CD8-positive, alpha-beta memory T cell (primary cell): Measurements from ENCODE around the gene ASIP. TPM values are rescaled to one million over a fixed set of nuclear protein-coding genes. Genes with fewer than 3 reads are reported as not detected.
A peak's percentile ranks its signal among the peaks of the same experiment; 100 is the strongest.
"Not testable (repeated sequence)": the region's sequence is repeated elsewhere in the genome, so short reads cannot be mapped to it uniquely, and the experiment has no call there.

ENCODE experiments used
- CTCF ChIA-PET: fragments of 350-600 bp; sonication (Branson Sonifier 250); formaldehyde crosslinking; loops from one replicate; lab custom pipeline; 2021; ENCODE audit warnings: antibody characterized with exemption; lab: Charles Lee
- POLR2A ChIA-PET: fragments of 350-600 bp; sonication (Branson Sonifier 250); formaldehyde crosslinking; loops from one replicate; lab custom pipeline; 2021; ENCODE audit warnings: antibody characterized with exemption; lab: Charles Lee
- DNase-seq, 5 donors: peaks; one replicate each; pipeline versions ENCODE4 v3.0.0 to v3.0.0-alpha.2; 2020 to 2022; ENCODE audit warnings: mixed read lengths in 1 of 5
- H3K27ac ChIP-seq: one replicate; pipeline ENCODE4 v1.7.0; 2013; ENCODE audit warnings: low read depth, mild to moderate bottlenecking, low read length, moderate library complexity
- H3K27me3 ChIP-seq: 2 replicates; pipeline ENCODE4 v1.7.0; 2013; ENCODE audit warnings: low read length, mild to moderate bottlenecking; ENCODE audit not compliant: insufficient read depth, poor library complexity, severe bottlenecking
- H3K36me3 ChIP-seq: 2 replicates; pipeline ENCODE4 v1.7.0; 2013; ENCODE audit warnings: mild to moderate bottlenecking, low read length, moderate library complexity; ENCODE audit not compliant: insufficient read depth
- H3K4me1 ChIP-seq: 2 replicates; pipeline ENCODE4 v1.7.0; 2013; ENCODE audit warnings: mild to moderate bottlenecking, low read length, moderate library complexity; ENCODE audit not compliant: insufficient read depth
- H3K4me3 ChIP-seq: 2 replicates; pipeline ENCODE4 v1.7.0; 2013; ENCODE audit warnings: mild to moderate bottlenecking, low read length
- H3K9me3 ChIP-seq: 2 replicates; pipeline ENCODE4 v1.7.0; 2013; ENCODE audit warnings: mild to moderate bottlenecking, low read length
- H3K27ac Mint-ChIP-seq, 8 donors: one replicate each; pipeline ENCODE4 v1.8.0; 2020 to 2021; ENCODE audit warnings: mixed read lengths in 8 of 8, mild to moderate bottlenecking in 6 of 8, inconsistent platforms in 3 of 8, moderate library complexity in 3 of 8
- H3K27me3 Mint-ChIP-seq, 2 donors: one replicate each; pipeline ENCODE4 v1.8.0; 2020 to 2021; ENCODE audit warnings: mixed read lengths in 2 of 2, mild to moderate bottlenecking in 1 of 2, moderate library complexity in 1 of 2
- H3K36me3 Mint-ChIP-seq, 3 donors: one replicate each; pipeline ENCODE4 v1.8.0; 2020 to 2021; ENCODE audit warnings: mixed read lengths in 3 of 3, inconsistent platforms in 1 of 3, mild to moderate bottlenecking in 1 of 3
- H3K4me1 Mint-ChIP-seq, 3 donors: one replicate each; pipeline ENCODE4 v1.8.0; 2020 to 2021; ENCODE audit warnings: mixed read lengths in 3 of 3, inconsistent platforms in 1 of 3, mild to moderate bottlenecking in 1 of 3
- H3K4me3 Mint-ChIP-seq, 7 donors: one replicate each; pipeline ENCODE4 v1.8.0; 2020 to 2021; ENCODE audit warnings: mixed read lengths in 7 of 7, mild to moderate bottlenecking in 6 of 7, moderate library complexity in 4 of 7, inconsistent platforms in 2 of 7
- H3K9me3 Mint-ChIP-seq, 5 donors: one replicate each; pipeline ENCODE4 v1.8.0; 2020 to 2022; ENCODE audit warnings: mixed read lengths in 5 of 5, mild to moderate bottlenecking in 3 of 5, moderate library complexity in 2 of 5, inconsistent platforms in 1 of 5
- polyA plus RNA-seq: library from polyadenylated mRNA; unstranded; fragments of 300-500 nt; fragmentation: Illumina TruSeq; gene quantifications from one replicate; pipeline ENCODE4 v1.2.3, GENCODE V29; 2021
- total RNA-seq, 2 experiments: library from RNA; stranded (reverse); gene quantifications; one replicate each; pipeline ENCODE4 v1.2.3, GENCODE V29; 2021

The ASIP gene
- total and polyA plus RNA-seq, 3 experiments from 2014 or later = not detected

GRCh38 chr20:34246126-34246626 is 5.0 kb downstream of the ASIP start:
- DNase-seq = no peak
- peaks cover 5 to 23% of the 10 kb centered on the region in 2 donors for H3K27me3 Mint-ChIP-seq
- Histone ChIP-seq H3K36me3 (no peaks in the 10 kb centered on the region), H3K27ac (no peak overlapping the region), H3K4me1 (peaks cover 2% of the 10 kb centered on the region), H3K9me3 (no peaks in the 10 kb centered on the region), H3K4me3 (no peak overlapping the region), H3K27me3 (no peaks in the 10 kb centered on the region)
- no peak overlapping the region for H3K4me3 Mint-ChIP-seq
- peaks cover under 1 to 8% (median 2%) of the 10 kb centered on the region in 3 donors for H3K4me1 Mint-ChIP-seq
- ChIA-PET POLR2A (no interaction called here), CTCF (no interaction called here)
- H3K9me3 Mint-ChIP-seq = no peaks in the 10 kb centered on the region
- no peak overlapping the region for H3K27ac Mint-ChIP-seq
- H3K36me3 Mint-ChIP-seq = no peaks in the 10 kb centered on the region

- H3K4me1 ChIP-seq = no peaks in the 10 kb centered on the region
- no peak overlapping the region for H3K4me3 Mint-ChIP-seq
- no peaks in the 10 kb centered on the region for H3K9me3 ChIP-seq
- ChIA-PET POLR2A (no interaction called here), CTCF (no interaction called here)
- no peak overlapping the region for H3K27ac Mint-ChIP-seq
- no peaks in the 10 kb centered on the region for H3K36me3 ChIP-seq
- no peaks in the 10 kb centered on the region for H3K36me3 Mint-ChIP-seq
- H3K9me3 Mint-ChIP-seq = no peaks in the 10 kb centered on the region
- no peak overlapping the region for H3K27ac ChIP-seq
- peaks cover 8 to 10% of the 10 kb centered on the region in 2 donors for H3K27me3 Mint-ChIP-seq
- peaks cover 0 to 6% (median 0%) of the 10 kb centered on the region in 3 donors for H3K4me1 Mint-ChIP-seq
- no peak for DNase-seq
- H3K27me3 ChIP-seq = no peaks in the 10 kb centered on the region
- no peak overlapping the region for H3K4me3 ChIP-seq
Measured at GRCh38 chr20:34249291-34249690, 8.1 kb downstream of the ASIP start.

GRCh38 chr20:34250005-34250404 is 8.8 kb downstream of the ASIP start:
- H3K9me3 Mint-ChIP-seq = no peaks in the 10 kb centered on the region
- peak overlapping the region in 1 of 8 donors; percentile 34 for H3K27ac Mint-ChIP-seq
- H3K36me3 Mint-ChIP-seq = no peaks in the 10 kb centered on the region

GRCh38 chr20:34251619-34252018 is 10.4 kb downstream of the ASIP start:
- Histone ChIP-seq H3K27me3 (no peaks in the 10 kb centered on the region), H3K27ac (no peak overlapping the region), H3K4me3 (no peak overlapping the region), H3K9me3 (no peaks in the 10 kb centered on the region), H3K36me3 (no peaks in the 10 kb centered on the region), H3K4me1 (no peaks in the 10 kb centered on the region)
- H3K9me3 Mint-ChIP-seq = no peaks in the 10 kb centered on the region
- H3K36me3 Mint-ChIP-seq = no peaks in the 10 kb centered on the region
- H3K27ac Mint-ChIP-seq = no peak overlapping the region
- peaks cover 0 to 14% of the 10 kb centered on the region in 2 donors for H3K27me3 Mint-ChIP-seq
- no peak for DNase-seq
- POLR2A ChIA-PET = no interaction called here
- CTCF ChIA-PET = no interaction called here
- H3K4me3 Mint-ChIP-seq = no peak overlapping the region
- H3K4me1 Mint-ChIP-seq = peaks cover 0 to 6% (median 0%) of the 10 kb centered on the region in 3 donors

More at GRCh38 chr20:34250005-34250404, 8.8 kb downstream of the ASIP start:
- ChIA-PET CTCF (no interaction called here), POLR2A (no interaction called here)
- Mint-ChIP-seq H3K4me3 (no peak overlapping the region), H3K27me3 (peaks cover 3 to 10% of the 10 kb centered on the region in 2 donors), H3K4me1 (peaks cover 0 to 6% (median 0%) of the 10 kb centered on the region in 3 donors)
- no peak overlapping the region for H3K27ac ChIP-seq
- no peak overlapping the region for H3K4me3 ChIP-seq
- H3K36me3 ChIP-seq = no peaks in the 10 kb centered on the region
- no peak for DNase-seq
- no peaks in the 10 kb centered on the region for H3K4me1 ChIP-seq
- H3K27me3 ChIP-seq = no peaks in the 10 kb centered on the region
- no peaks in the 10 kb centered on the region for H3K9me3 ChIP-seq

- H3K4me3 ChIP-seq, H3K9me3 ChIP-seq, H3K27ac Mint-ChIP-seq, H3K36me3 ChIP-seq, H3K4me3 Mint-ChIP-seq, H3K27ac ChIP-seq, POLR2A ChIA-PET, DNase-seq, H3K4me1 Mint-ChIP-seq, H3K27me3 ChIP-seq, H3K4me1 ChIP-seq, H3K36me3 Mint-ChIP-seq, H3K9me3 Mint-ChIP-seq, CTCF ChIA-PET: not testable (repeated sequence)
- H3K27me3 Mint-ChIP-seq = peaks cover 0 to 13% of the 10 kb centered on the region in 2 donors
Measured at GRCh38 chr20:34252431-34253086, 11.3 kb downstream of the ASIP start.

- peaks cover 0 to 13% of the 10 kb centered on the region in 2 donors for H3K27me3 Mint-ChIP-seq
- no peaks in the 10 kb centered on the region for H3K4me1 Mint-ChIP-seq
- CTCF ChIA-PET = interaction anchor here (1.0 kb wide), 1 partner anchor 36 kb away, joined by 4 read pairs; no protein-coding TSS in a partner anchor
- no peak overlapping the region for H3K4me3 Mint-ChIP-seq
- Histone ChIP-seq H3K4me1 (no peaks in the 10 kb centered on the region), H3K27ac (no peak overlapping the region), H3K4me3 (no peak overlapping the region), H3K9me3 (no peaks in the 10 kb centered on the region), H3K36me3 (no peaks in the 10 kb centered on the region), H3K27me3 (no peaks in the 10 kb centered on the region)
- no peak overlapping the region for H3K27ac Mint-ChIP-seq
- POLR2A ChIA-PET = no interaction called here
- no peaks in the 10 kb centered on the region for H3K36me3 Mint-ChIP-seq
- H3K9me3 Mint-ChIP-seq = no peaks in the 10 kb centered on the region
- DNase-seq = no peak
Measured at GRCh38 chr20:34254979-34255378, 13.8 kb downstream of the ASIP start.

GRCh38 chr20:34256629-34257124 is 15.5 kb downstream of the ASIP start:
- CTCF ChIA-PET = no interaction called here
- Mint-ChIP-seq H3K27ac (no peak overlapping the region), H3K4me3 (no peak overlapping the region), H3K36me3 (no peaks in the 10 kb centered on the region), H3K4me1 (no peaks in the 10 kb centered on the region), H3K27me3 (peaks cover 0 to 13% of the 10 kb centered on the region in 2 donors), H3K9me3 (no peaks in the 10 kb centered on the region)
- H3K36me3 ChIP-seq = no peaks in the 10 kb centered on the region
- POLR2A ChIA-PET = no interaction called here
- H3K27me3 ChIP-seq = no peaks in the 10 kb centered on the region
- no peak overlapping the region for H3K4me3 ChIP-seq
- no peaks in the 10 kb centered on the region for H3K4me1 ChIP-seq
- H3K27ac ChIP-seq = no peak overlapping the region
- no peaks in the 10 kb centered on the region for H3K9me3 ChIP-seq
- DNase-seq = no peak

- H3K27me3 Mint-ChIP-seq = peaks cover 0 to 8% of the 10 kb centered on the region in 2 donors
- no peaks in the 10 kb centered on the region for H3K36me3 ChIP-seq
- H3K27me3 ChIP-seq = no peaks in the 10 kb centered on the region
- H3K4me1 ChIP-seq = no peaks in the 10 kb centered on the region
- no peak overlapping the region for H3K4me3 Mint-ChIP-seq
- H3K9me3 Mint-ChIP-seq = no peaks in the 10 kb centered on the region
- no peak for DNase-seq
- no peaks in the 10 kb centered on the region for H3K9me3 ChIP-seq
- H3K4me1 Mint-ChIP-seq = no peaks in the 10 kb centered on the region
- no peaks in the 10 kb centered on the region for H3K36me3 Mint-ChIP-seq
- POLR2A ChIA-PET = no interaction called here
- no peak overlapping the region for H3K4me3 ChIP-seq
- CTCF ChIA-PET = no interaction called here
- no peak overlapping the region for H3K27ac ChIP-seq
- peak overlapping the region in 1 of 8 donors; percentile 26 for H3K27ac Mint-ChIP-seq
Measured at GRCh38 chr20:34260208-34260942, 19.2 kb downstream of the ASIP start.
